ENCODE data around the gene WDR43.

DNA sequence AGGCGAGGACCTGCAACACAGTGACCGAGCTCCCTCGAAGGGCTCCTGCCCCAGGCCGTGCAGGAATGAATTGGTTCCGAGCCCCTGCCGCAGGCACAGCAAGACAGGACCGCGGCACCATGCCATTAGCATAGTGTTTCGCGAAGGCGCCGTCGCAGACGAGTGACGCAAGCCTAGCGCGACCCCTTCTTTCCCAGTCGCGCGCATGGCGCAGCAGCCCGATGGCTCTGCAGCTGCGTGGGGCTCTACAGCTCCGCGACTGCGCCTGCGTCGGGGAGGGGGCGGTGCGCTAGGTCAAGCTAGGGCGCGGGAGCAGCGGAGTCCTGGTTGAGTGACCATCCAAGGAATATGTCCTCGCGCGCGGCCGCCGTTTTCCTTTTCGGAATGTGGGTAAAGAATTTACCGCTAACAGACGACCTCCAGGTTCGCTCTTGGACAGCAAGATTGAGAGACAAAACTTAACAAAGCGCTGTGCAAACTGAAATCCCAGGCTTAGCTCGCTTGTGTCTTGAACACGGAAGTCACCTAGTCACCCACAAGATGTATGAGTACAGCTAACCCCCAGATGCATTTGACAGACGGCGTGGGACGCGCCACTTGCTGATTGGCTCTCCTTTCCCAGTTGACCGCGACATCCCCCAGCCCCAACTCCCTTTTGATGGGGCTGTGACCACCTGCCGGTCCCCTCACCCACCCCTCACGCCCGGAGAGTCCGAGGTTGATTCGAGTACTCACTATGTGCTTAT, 24.1 kb upstream of the WDR43 start, which contains the start of gene TRMT61B:
- no peak for TF ChIP-seq HMGA2 (CRISPR knock-in tag; IDR thresholded peaks at IDR 0.05)
- TF ChIP-seq, protein P1, sequence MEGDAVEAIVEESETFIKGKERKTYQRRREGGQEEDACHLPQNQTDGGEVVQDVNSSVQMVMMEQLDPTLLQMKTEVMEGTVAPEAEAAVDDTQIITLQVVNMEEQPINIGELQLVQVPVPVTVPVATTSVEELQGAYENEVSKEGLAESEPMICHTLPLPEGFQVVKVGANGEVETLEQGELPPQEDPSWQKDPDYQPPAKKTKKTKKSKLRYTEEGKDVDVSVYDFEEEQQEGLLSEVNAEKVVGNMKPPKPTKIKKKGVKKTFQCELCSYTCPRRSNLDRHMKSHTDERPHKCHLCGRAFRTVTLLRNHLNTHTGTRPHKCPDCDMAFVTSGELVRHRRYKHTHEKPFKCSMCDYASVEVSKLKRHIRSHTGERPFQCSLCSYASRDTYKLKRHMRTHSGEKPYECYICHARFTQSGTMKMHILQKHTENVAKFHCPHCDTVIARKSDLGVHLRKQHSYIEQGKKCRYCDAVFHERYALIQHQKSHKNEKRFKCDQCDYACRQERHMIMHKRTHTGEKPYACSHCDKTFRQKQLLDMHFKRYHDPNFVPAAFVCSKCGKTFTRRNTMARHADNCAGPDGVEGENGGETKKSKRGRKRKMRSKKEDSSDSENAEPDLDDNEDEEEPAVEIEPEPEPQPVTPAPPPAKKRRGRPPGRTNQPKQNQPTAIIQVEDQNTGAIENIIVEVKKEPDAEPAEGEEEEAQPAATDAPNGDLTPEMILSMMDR (IDR thresholded peaks at IDR 0.05) = no peak
- TF ChIP-seq ETV6 (CRISPR knock-in tag; IDR thresholded peaks at IDR 0.05) = peak; percentile 94
- TF ChIP-seq, protein P2, sequence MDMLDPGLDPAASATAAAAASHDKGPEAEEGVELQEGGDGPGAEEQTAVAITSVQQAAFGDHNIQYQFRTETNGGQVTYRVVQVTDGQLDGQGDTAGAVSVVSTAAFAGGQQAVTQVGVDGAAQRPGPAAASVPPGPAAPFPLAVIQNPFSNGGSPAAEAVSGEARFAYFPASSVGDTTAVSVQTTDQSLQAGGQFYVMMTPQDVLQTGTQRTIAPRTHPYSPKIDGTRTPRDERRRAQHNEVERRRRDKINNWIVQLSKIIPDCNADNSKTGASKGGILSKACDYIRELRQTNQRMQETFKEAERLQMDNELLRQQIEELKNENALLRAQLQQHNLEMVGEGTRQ (CRISPR knock-in tag; IDR thresholded peaks at IDR 0.05) = peak; percentile 47; the same call in 1 of the 2 replicates
- TF ChIP-seq, protein P3, sequence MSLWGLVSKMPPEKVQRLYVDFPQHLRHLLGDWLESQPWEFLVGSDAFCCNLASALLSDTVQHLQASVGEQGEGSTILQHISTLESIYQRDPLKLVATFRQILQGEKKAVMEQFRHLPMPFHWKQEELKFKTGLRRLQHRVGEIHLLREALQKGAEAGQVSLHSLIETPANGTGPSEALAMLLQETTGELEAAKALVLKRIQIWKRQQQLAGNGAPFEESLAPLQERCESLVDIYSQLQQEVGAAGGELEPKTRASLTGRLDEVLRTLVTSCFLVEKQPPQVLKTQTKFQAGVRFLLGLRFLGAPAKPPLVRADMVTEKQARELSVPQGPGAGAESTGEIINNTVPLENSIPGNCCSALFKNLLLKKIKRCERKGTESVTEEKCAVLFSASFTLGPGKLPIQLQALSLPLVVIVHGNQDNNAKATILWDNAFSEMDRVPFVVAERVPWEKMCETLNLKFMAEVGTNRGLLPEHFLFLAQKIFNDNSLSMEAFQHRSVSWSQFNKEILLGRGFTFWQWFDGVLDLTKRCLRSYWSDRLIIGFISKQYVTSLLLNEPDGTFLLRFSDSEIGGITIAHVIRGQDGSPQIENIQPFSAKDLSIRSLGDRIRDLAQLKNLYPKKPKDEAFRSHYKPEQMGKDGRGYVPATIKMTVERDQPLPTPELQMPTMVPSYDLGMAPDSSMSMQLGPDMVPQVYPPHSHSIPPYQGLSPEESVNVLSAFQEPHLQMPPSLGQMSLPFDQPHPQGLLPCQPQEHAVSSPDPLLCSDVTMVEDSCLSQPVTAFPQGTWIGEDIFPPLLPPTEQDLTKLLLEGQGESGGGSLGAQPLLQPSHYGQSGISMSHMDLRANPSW (CRISPR knock-in tag; conservative IDR thresholded peaks at IDR 0.05; ENCODE audit: low read depth) = no peak
- TF ChIP-seq ATF3 (CRISPR knock-in tag; conservative IDR thresholded peaks at IDR 0.05) = no peak
- TF ChIP-seq CDX4 (CRISPR knock-in tag; IDR thresholded peaks at IDR 0.05; ENCODE audit: borderline replicate concordance) = no peak
- TF ChIP-seq MAX (CRISPR knock-in tag; IDR thresholded peaks at IDR 0.05) = peak; percentile 96
- TF ChIP-seq ATF2 (CRISPR knock-in tag; IDR thresholded peaks at IDR 0.05; ENCODE audit: borderline replicate concordance, low read depth) = no peak

All from WTC11 (cell line).